H1 (cell line): ENCODE data around the gene OXNAD1.

Source experiments
- ATF2 ChIP-seq: IDR thresholded peaks from 2 replicates; pipeline ENCODE4 v1.6.1; 2012; ENCODE audit warnings: low read length, inconsistent platforms
- CTCF ChIP-seq, 3 experiments: IDR thresholded peaks; 1 replicate in 2 of 3; 2 replicates in 1 of 3; pipeline versions ENCODE4 v1.5.1 to v1.6.1; 2011; ENCODE audit warnings: low read length in 3 of 3, mild to moderate bottlenecking in 3 of 3, inconsistent platforms in 2 of 3, low read depth in 1 of 3, moderate library complexity in 1 of 3; ENCODE audit not compliant: insufficient read depth in 1 of 3; ENCODE audit errors: control extremely low read depth in 1 of 3
- JUN ChIP-seq: IDR thresholded peaks from 2 replicates; pipeline ENCODE4 v1.6.1; 2011; ENCODE audit warnings: low read depth, mild to moderate bottlenecking, improper control_type of control experiment, low read length
- TCF12 ChIP-seq: IDR thresholded peaks from 2 replicates; pipeline ENCODE4 v1.6.1; 2011; ENCODE audit warnings: low read depth, mild to moderate bottlenecking, low read length

- TF ChIP-seq TCF12 (no peak), ATF2 (no peak), CTCF (IDR thresholded peaks at IDR 0.05; ENCODE audit: control extremely low read depth in 1 of 3, insufficient read depth in 1 of 3, low read depth in 1 of 3, low read length in 3 of 3) (no peak), JUN (no peak)
Measured at GRCh38 chr3:16305111-16305541, 40.1 kb downstream of the OXNAD1 start.
